Measurements from ENCODE around the gene MRPL4. TPM values are rescaled to one million over a fixed set of nuclear protein-coding genes. Genes with fewer than 3 reads are reported as not detected.

Gene MRPL4
- polyA plus RNA-seq, 1 of the 3 experiments (the other 2 are of a cell fraction), result 110 TPM

- peak within 1 kb of the TSS; percentile 45 to 77 for H3K4me3 ChIP-seq (ENCODE audit: low read depth in 2 of 2, low read length in 1 of 2)
- H3K27ac ChIP-seq (ENCODE audit: low read depth in 2 of 2, low read length in 1 of 2), result no peak within 1 kb of the TSS
- H3K4me2 ChIP-seq, result peak within 1 kb of the TSS; percentile 98
- peak within 1 kb of the TSS; percentile 91 for H2AFZ ChIP-seq (ENCODE audit: low read depth)
- H3K36me3 ChIP-seq (replicated peaks in 1 of 2; ENCODE audit: control insufficient read depth in 1 of 2, insufficient read depth in 2 of 2, low read length in 1 of 2), result no peaks in the 10 kb centered on the region
- ChIA-PET CTCF (interaction anchor here (0.6 to 7.4 kb wide), 13 partner anchors 9 to 132 kb away, joined by 3 to 65 read pairs (median 6); partner anchors contain the start of genes CDC37 and ICAM1), POLR2A (interaction anchor here (1.2 to 1.4 kb wide), 2 partner anchors 12 to 14 kb away, joined by 3 to 4 read pairs; no protein-coding TSS in a partner anchor)
- TF ChIP-seq EP300 (IDR thresholded peaks at IDR 0.05; ENCODE audit: borderline replicate concordance in 1 of 2, low read depth in 1 of 2, low read length in 1 of 2) (no peak), TCF12 (IDR thresholded peaks at IDR 0.05) (no peak), FOXM1 (IDR thresholded peaks at IDR 0.05; ENCODE audit: low read depth) (no peak), GATA2 (CRISPR knock-in tag; IDR thresholded peaks at IDR 0.05) (no peak), ZBTB33 (IDR thresholded peaks at IDR 0.05; ENCODE audit: borderline replicate concordance, low read depth) (no peak), MEF2A (IDR thresholded peaks at IDR 0.05; ENCODE audit: borderline replicate concordance, low read depth) (no peak), POLR2AphosphoS5 (IDR thresholded peaks at IDR 0.05; ENCODE audit: low read depth, low read length) (no peak), ELF1 (IDR thresholded peaks at IDR 0.05) (no peak), MAX (IDR thresholded peaks at IDR 0.05; ENCODE audit: low read depth) (no peak), CTCF (IDR thresholded peaks at IDR 0.05) (no peak), NFIC (IDR thresholded peaks at IDR 0.05; ENCODE audit: borderline replicate concordance) (no peak), RFX5 (IDR thresholded peaks at IDR 0.05; ENCODE audit: low read length) (no peak), TEAD4 (IDR thresholded peaks at IDR 0.05; ENCODE audit: borderline replicate concordance, insufficient read depth) (no peak), SMC3 (IDR thresholded peaks at IDR 0.05; ENCODE audit: low read depth, low read length) (no peak), USF2 (IDR thresholded peaks at IDR 0.05; ENCODE audit: borderline replicate concordance, low read depth, low read length) (no peak)
- H3K9me2 ChIP-seq, result no peaks in the 10 kb centered on the region
- H3K79me2 ChIP-seq (ENCODE audit: insufficient read depth), result no peaks in the 10 kb centered on the region
- WGBS (ENCODE audit: low lambda C conversion rate), result 4% methylated on average over 13 of the region's 45 CpGs
- no peak for DNase-seq
- H3K9ac ChIP-seq, result no peak within 1 kb of the TSS
- no peaks in the 10 kb centered on the region for H3K9me3 ChIP-seq
- H3K27me3 ChIP-seq (ENCODE audit: insufficient read depth), result no peaks in the 10 kb centered on the region; the same call in 1 of the 2 replicates
- peaks cover 0 to 39% of the 10 kb centered on the region in 2 experiments; a peak in 1 of 4 replicates for H3K4me1 ChIP-seq (ENCODE audit: control insufficient read depth in 1 of 2, insufficient read depth in 2 of 2, low read depth in 1 of 2, low read length in 1 of 2)
- peaks cover 6% of the 10 kb centered on the region for H3F3A ChIP-seq (replicated peaks; ENCODE audit: insufficient read depth)
- H4K20me1 ChIP-seq (ENCODE audit: insufficient read depth), result no peaks in the 10 kb centered on the region
Measured at GRCh38 chr19:10289836-10290356, 37.9 kb downstream of the MRPL4 start, which contains the start of gene ICAM5. Gene ICAM5, plus strand, starts transcription at chr19:10289952. Its CDS starts 92 bp downstream, at chr19:10290044.
